Right lobe of liver (tissue), 4 donors: Measurements from ENCODE around the gene CAMK2D.

Source experiments
- POLR2A ChIP-seq: fragments of 450-650 bp; IDR thresholded peaks from one replicate; pipeline ENCODE4 v1.6.1; 2017; ENCODE audit warnings: antibody characterized with exemption, mild to moderate bottlenecking
- TF ChIP-seq, protein P1 (sequence below), 4 donors: fragments of 200-600 bp in 3 of 4; fragments of 450-650 bp in 1 of 4; IDR thresholded peaks; one replicate each; pipeline versions ENCODE4 v1.5.1 to v1.8.0; 2016 to 2022; ENCODE audit warnings: antibody characterized with exemption in 4 of 4, mild to moderate bottlenecking in 2 of 4
- donor health status: DM: no; HTN: no; CAD: no.
- donor health status: DM: no; HTN: no; CAD: no.
- donor health status: DM: no; HTN: yes; CAD: no.

GRCh38 chr4:113740857-113741379 is 20.6 kb downstream of the CAMK2D start:
- TF ChIP-seq, protein P1, sequence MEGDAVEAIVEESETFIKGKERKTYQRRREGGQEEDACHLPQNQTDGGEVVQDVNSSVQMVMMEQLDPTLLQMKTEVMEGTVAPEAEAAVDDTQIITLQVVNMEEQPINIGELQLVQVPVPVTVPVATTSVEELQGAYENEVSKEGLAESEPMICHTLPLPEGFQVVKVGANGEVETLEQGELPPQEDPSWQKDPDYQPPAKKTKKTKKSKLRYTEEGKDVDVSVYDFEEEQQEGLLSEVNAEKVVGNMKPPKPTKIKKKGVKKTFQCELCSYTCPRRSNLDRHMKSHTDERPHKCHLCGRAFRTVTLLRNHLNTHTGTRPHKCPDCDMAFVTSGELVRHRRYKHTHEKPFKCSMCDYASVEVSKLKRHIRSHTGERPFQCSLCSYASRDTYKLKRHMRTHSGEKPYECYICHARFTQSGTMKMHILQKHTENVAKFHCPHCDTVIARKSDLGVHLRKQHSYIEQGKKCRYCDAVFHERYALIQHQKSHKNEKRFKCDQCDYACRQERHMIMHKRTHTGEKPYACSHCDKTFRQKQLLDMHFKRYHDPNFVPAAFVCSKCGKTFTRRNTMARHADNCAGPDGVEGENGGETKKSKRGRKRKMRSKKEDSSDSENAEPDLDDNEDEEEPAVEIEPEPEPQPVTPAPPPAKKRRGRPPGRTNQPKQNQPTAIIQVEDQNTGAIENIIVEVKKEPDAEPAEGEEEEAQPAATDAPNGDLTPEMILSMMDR (IDR thresholded peaks at IDR 0.05) = no peak
- no peak for TF ChIP-seq POLR2A
